DMS114 treated with DMSO at 0.1 percent for 48 hours (cell line): ENCODE measurements around the gene MAJIN.

Experiments used
- DNase-seq: peaks from one replicate; lab custom pipeline; 2025; ENCODE audit not compliant: unreplicated experiment; lab: John Stamatoyannopoulos, UW

Gene MAJIN

GRCh38 chr11:64893194-64894069, 78.5 kb downstream of the MAJIN start:
- DNase-seq, result no peak

GRCh38 chr11:64892838-64893193, 79.1 kb downstream of the MAJIN start:
- DNase-seq, result no peak

- no peak for DNase-seq
Observed at GRCh38 chr11:64892411-64892831, 79.5 kb downstream of the MAJIN start.

GRCh38 chr11:64891880-64892279, 80.0 kb downstream of the MAJIN start:
- DNase-seq, result no peak

- DNase-seq, result no peak
Observed at GRCh38 chr11:64891215-64891848, 80.6 kb downstream of the MAJIN start.

- DNase-seq, result no peak
Observed at GRCh38 chr11:64890522-64890939, 81.4 kb downstream of the MAJIN start.

- no peak for DNase-seq
Observed at GRCh38 chr11:64888729-64889511, 83.0 kb downstream of the MAJIN start.

GRCh38 chr11:64888406-64888728, 83.5 kb downstream of the MAJIN start:
- no peak for DNase-seq
